IPS-NIHi7 (cell line): ENCODE data around the gene GAGE2A.
"Not testable (repeated sequence)": the region's sequence is repeated elsewhere in the genome, so short reads cannot be mapped to it uniquely, and the experiment has no call there.

ENCODE experiments used
- DNase-seq: peaks from one replicate; pipeline ENCODE4 v3.0.0; 2012; ENCODE audit warnings: mixed read lengths; ENCODE audit errors: extremely low spot score

Gene GAGE2A

GRCh38 chrX:49589196-49589595 lies at the start of gene GAGE2A:
Gene GAGE2A (plus strand): TSS chrX:49589496. CDS start chrX:49590651, 1,155 bp downstream.
- not testable (repeated sequence) for DNase-seq

GRCh38 chrX:49541433-49541832 lies 47.9 kb upstream of the GAGE2A start, which contains the start of gene GAGE12D:
Gene GAGE12D (plus strand): TSS chrX:49541733. CDS start chrX:49542888, 1,155 bp downstream.
- DNase-seq: not testable (repeated sequence)

- DNase-seq: not testable (repeated sequence)
Observed at GRCh38 chrX:49550989-49551388, 38.3 kb upstream of the GAGE2A start, which contains the start of gene GAGE12E. Gene GAGE12E (plus strand): TSS chrX:49551289. CDS start chrX:49552444, 1,155 bp downstream.

GRCh38 chrX:49560542-49560941 lies 28.8 kb upstream of the GAGE2A start, which contains the start of gene GAGE12F:
Gene GAGE12F (plus strand): TSS chrX:49560842. CDS start chrX:49561997, 1,155 bp downstream.
- DNase-seq: not testable (repeated sequence)

GRCh38 chrX:49568728-49569127 lies 20.6 kb upstream of the GAGE2A start:
- not testable (repeated sequence) for DNase-seq

GRCh38 chrX:49569152-49569551 lies 20.1 kb upstream of the GAGE2A start:
- not testable (repeated sequence) for DNase-seq

GRCh38 chrX:49570100-49570499 lies 19.2 kb upstream of the GAGE2A start, which contains the start of gene GAGE12G:
Gene GAGE12G (plus strand): TSS chrX:49570400. CDS start chrX:49571555, 1,155 bp downstream.
- not testable (repeated sequence) for DNase-seq

- not testable (repeated sequence) for DNase-seq
Observed at GRCh38 chrX:49579649-49580048, 9.6 kb upstream of the GAGE2A start, which contains the start of gene GAGE12H. Gene GAGE12H (plus strand): TSS chrX:49579949. CDS start chrX:49581104, 1,155 bp downstream.

GRCh38 chrX:49589769-49590478 lies 628 bp downstream of the GAGE2A start:
- DNase-seq: not testable (repeated sequence)

- DNase-seq: not testable (repeated sequence)
Observed at GRCh38 chrX:49590488-49590887, 1.2 kb downstream of the GAGE2A start.

- DNase-seq: not testable (repeated sequence)
Observed at GRCh38 chrX:49598720-49599119, 9.4 kb downstream of the GAGE2A start, which contains the start of gene GAGE1. Gene GAGE1 (plus strand): TSS chrX:49599020. CDS start chrX:49600175, 1,155 bp downstream.

GRCh38 chrX:49610718-49611310 lies 21.5 kb downstream of the GAGE2A start:
- DNase-seq: no peak

- DNase-seq: no peak
Observed at GRCh38 chrX:49618574-49618973, 29.3 kb downstream of the GAGE2A start.

GRCh38 chrX:49627086-49627777 lies 37.9 kb downstream of the GAGE2A start:
- DNase-seq: peak; percentile 43

- DNase-seq: no peak
Observed at GRCh38 chrX:49644991-49645637, 55.8 kb downstream of the GAGE2A start.
